GM21825 (cell line): ENCODE data around the gene CSNK1A1.

Experiments used
- ATAC-seq: cut with Tn5 transposase; IDR thresholded peaks from one replicate; pipeline ENCODE4 v1.9.1; 2021; ENCODE audit warnings: mild to moderate bottlenecking, moderate library complexity; ENCODE audit not compliant: unreplicated experiment

Gene CSNK1A1

GRCh38 chr5:149495673-149496072 lies 55.6 kb downstream of the CSNK1A1 start:
- no peak for ATAC-seq

GRCh38 chr5:149493316-149493715 lies 57.9 kb downstream of the CSNK1A1 start:
- no peak for ATAC-seq

- no peak for ATAC-seq
These were observed 58.5 kb downstream of the CSNK1A1 start for GRCh38 chr5:149492781-149493180.

GRCh38 chr5:149490599-149491485 lies 60.4 kb downstream of the CSNK1A1 start:
- no peak for ATAC-seq

GRCh38 chr5:149489605-149490037 lies 61.6 kb downstream of the CSNK1A1 start:
- no peak for ATAC-seq

- ATAC-seq, result no peak
These were observed 62.5 kb downstream of the CSNK1A1 start for GRCh38 chr5:149488645-149489306.

- ATAC-seq, result no peak
These were observed 63.6 kb downstream of the CSNK1A1 start for GRCh38 chr5:149487672-149488071.

- ATAC-seq, result no peak
These were observed 64.3 kb downstream of the CSNK1A1 start for GRCh38 chr5:149486726-149487635.

GRCh38 chr5:149485655-149486615 lies 65.3 kb downstream of the CSNK1A1 start:
- ATAC-seq, result no peak

- no peak for ATAC-seq
These were observed 69.8 kb downstream of the CSNK1A1 start for GRCh38 chr5:149481485-149481884.

GRCh38 chr5:149478761-149479160 lies 72.5 kb downstream of the CSNK1A1 start:
- ATAC-seq, result no peak

GRCh38 chr5:149475777-149476176 lies 75.5 kb downstream of the CSNK1A1 start:
- no peak for ATAC-seq

- ATAC-seq, result no peak
These were observed 77.0 kb downstream of the CSNK1A1 start for GRCh38 chr5:149474198-149474597.

GRCh38 chr5:149473441-149473840 lies 77.8 kb downstream of the CSNK1A1 start:
- no peak for ATAC-seq

- no peak for ATAC-seq
These were observed 78.8 kb downstream of the CSNK1A1 start for GRCh38 chr5:149472399-149472798.

GRCh38 chr5:149471406-149472183 lies 79.6 kb downstream of the CSNK1A1 start:
- no peak for ATAC-seq

- no peak for ATAC-seq
These were observed 80.3 kb downstream of the CSNK1A1 start for GRCh38 chr5:149470942-149471341.

- no peak for ATAC-seq
These were observed 84.7 kb downstream of the CSNK1A1 start for GRCh38 chr5:149466457-149466972.
